Esophagus squamous epithelium (tissue), 4 donors: ENCODE measurements around the gene R3HDML.

Experiments
- CTCF ChIP-seq, 6 experiments: fragments of 450-650 bp in 4 of 6; fragments of 200-600 bp in 2 of 6; sonication (generic) in 2 of 6; IDR thresholded peaks; one replicate each; pipeline ENCODE4 v1.5.1; 2016 to 2019; ENCODE audit warnings: antibody characterized with exemption in 6 of 6, mild to moderate bottlenecking in 4 of 6, moderate library complexity in 4 of 6
- POLR2A ChIP-seq, 4 donors: fragments of 450-650 bp; IDR thresholded peaks; one replicate each; pipeline ENCODE4 v1.6.1; 2017; ENCODE audit warnings: antibody characterized with exemption in 4 of 4, mild to moderate bottlenecking in 4 of 4, moderate library complexity in 3 of 4

- TF ChIP-seq CTCF (IDR thresholded peaks at IDR 0.05): no peak
- no peak for TF ChIP-seq POLR2A (IDR thresholded peaks at IDR 0.05)
Measured at GRCh38 chr20:44334709-44335108, 2.1 kb upstream of the R3HDML start.
